Esophagus muscularis mucosa (tissue), 3 donors: ENCODE results near the gene COL5A1.

Experiments used
- POLR2A ChIP-seq: fragments of 450-650 bp; IDR thresholded peaks from one replicate; pipeline ENCODE4 v1.6.1; 2017; ENCODE audit warnings: antibody characterized with exemption, moderate library complexity, mild to moderate bottlenecking, low read depth
- POLR2AphosphoS5 ChIP-seq, 2 donors: sonication (generic); formaldehyde crosslinking; IDR thresholded peaks; one replicate each; pipeline ENCODE4 v1.6.1; 2017; ENCODE audit warnings: antibody characterized with exemption in 2 of 2
- TF ChIP-seq, protein P1 (sequence below), 3 experiments: fragments of 200-600 bp in 2 of 3; fragments of 450-650 bp in 1 of 3; sonication (generic) in 2 of 3; IDR thresholded peaks; one replicate each; pipeline ENCODE4 v1.5.1; 2017 to 2019; ENCODE audit warnings: antibody characterized with exemption in 3 of 3, mild to moderate bottlenecking in 2 of 3, moderate library complexity in 1 of 3

DNA sequence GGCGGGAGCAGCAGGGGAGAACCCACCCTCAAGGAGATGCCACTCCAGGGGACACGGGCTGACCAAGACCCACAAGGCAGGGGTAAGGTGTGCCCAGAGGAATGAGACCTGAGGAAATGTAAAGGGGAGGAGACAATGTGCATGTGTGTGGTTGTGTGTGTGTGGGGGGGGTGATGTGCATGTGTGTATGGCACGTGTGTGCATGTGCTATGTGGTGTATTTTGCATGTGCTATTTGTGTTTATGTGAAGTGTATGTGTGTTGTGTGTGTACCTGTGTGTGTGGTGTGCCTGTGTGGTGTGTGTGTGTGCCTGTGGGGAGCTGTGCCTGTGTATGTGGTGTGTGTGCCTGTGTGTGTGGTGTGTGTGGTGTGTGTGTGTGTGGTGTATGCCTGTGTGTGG is 205.5 kb downstream of the COL5A1 start:
- TF ChIP-seq POLR2A (no peak), POLR2AphosphoS5 (IDR thresholded peaks at IDR 0.05) (no peak)
- TF ChIP-seq, protein P1, sequence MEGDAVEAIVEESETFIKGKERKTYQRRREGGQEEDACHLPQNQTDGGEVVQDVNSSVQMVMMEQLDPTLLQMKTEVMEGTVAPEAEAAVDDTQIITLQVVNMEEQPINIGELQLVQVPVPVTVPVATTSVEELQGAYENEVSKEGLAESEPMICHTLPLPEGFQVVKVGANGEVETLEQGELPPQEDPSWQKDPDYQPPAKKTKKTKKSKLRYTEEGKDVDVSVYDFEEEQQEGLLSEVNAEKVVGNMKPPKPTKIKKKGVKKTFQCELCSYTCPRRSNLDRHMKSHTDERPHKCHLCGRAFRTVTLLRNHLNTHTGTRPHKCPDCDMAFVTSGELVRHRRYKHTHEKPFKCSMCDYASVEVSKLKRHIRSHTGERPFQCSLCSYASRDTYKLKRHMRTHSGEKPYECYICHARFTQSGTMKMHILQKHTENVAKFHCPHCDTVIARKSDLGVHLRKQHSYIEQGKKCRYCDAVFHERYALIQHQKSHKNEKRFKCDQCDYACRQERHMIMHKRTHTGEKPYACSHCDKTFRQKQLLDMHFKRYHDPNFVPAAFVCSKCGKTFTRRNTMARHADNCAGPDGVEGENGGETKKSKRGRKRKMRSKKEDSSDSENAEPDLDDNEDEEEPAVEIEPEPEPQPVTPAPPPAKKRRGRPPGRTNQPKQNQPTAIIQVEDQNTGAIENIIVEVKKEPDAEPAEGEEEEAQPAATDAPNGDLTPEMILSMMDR (IDR thresholded peaks at IDR 0.05): no peak
